NB4 (cell line): ENCODE measurements around the gene SAA1.

Experiments
- DNase-seq: peaks from one replicate; pipeline ENCODE4 v3.0.0; 2010; ENCODE audit warnings: low read depth
- H3K4me3 ChIP-seq: one replicate; pipeline ENCODE4 v1.5.1; 2011; ENCODE audit warnings: mild to moderate bottlenecking, low read depth, low read length, moderate library complexity
- CTCF ChIP-seq: IDR thresholded peaks from one replicate; pipeline ENCODE4 v1.5.1; 2012; ENCODE audit warnings: low read depth, low read length
- MAX ChIP-seq: IDR thresholded peaks from 2 replicates; pipeline ENCODE4 v1.6.1; 2011; ENCODE audit warnings: low read depth, low read length
- MYC ChIP-seq: IDR thresholded peaks from 2 replicates; pipeline ENCODE4 v1.6.1; 2011; ENCODE audit warnings: low read depth, low read length
- POLR2A ChIP-seq: IDR thresholded peaks from 2 replicates; pipeline ENCODE4 v1.6.1; 2011; ENCODE audit warnings: mild to moderate bottlenecking; ENCODE audit not compliant: insufficient read length; ENCODE audit errors: extremely low read depth

SAA1 gene

GRCh38 chr11:18280438-18281045 is 14.5 kb downstream of the SAA1 start:
- TF ChIP-seq POLR2A (no peak), MYC (no peak), CTCF (no peak), MAX (no peak)
- no peak for DNase-seq
- no peak overlapping the region for H3K4me3 ChIP-seq

- no peak overlapping the region for H3K4me3 ChIP-seq
Observed at GRCh38 chr11:18282626-18283025, 16.6 kb downstream of the SAA1 start.

GRCh38 chr11:18285841-18286240 is 19.8 kb downstream of the SAA1 start:
- no peak overlapping the region for H3K4me3 ChIP-seq
- TF ChIP-seq MAX (no peak), POLR2A (no peak), MYC (no peak)
- no peak for DNase-seq

More at GRCh38 chr11:18282626-18283025, 16.6 kb downstream of the SAA1 start:
- TF ChIP-seq MAX (no peak), MYC (no peak), POLR2A (no peak), CTCF (no peak)
- DNase-seq: no peak

- TF ChIP-seq POLR2A (no peak), CTCF (no peak), MAX (no peak), MYC (no peak)
- H3K4me3 ChIP-seq: no peak overlapping the region
- no peak for DNase-seq
Observed at GRCh38 chr11:18288911-18289310, 22.8 kb downstream of the SAA1 start.

GRCh38 chr11:18294862-18295261 is 28.8 kb downstream of the SAA1 start:
- no peak overlapping the region for H3K4me3 ChIP-seq
- DNase-seq: no peak
- TF ChIP-seq MAX (no peak), MYC (no peak), CTCF (no peak), POLR2A (no peak)

GRCh38 chr11:18295316-18295715 is 29.3 kb downstream of the SAA1 start:
- no peak for DNase-seq
- no peak overlapping the region for H3K4me3 ChIP-seq
- TF ChIP-seq CTCF (no peak), MYC (no peak), MAX (no peak), POLR2A (no peak)
